Mesenchymal stem cell (in vitro differentiated cells and primary cell): ENCODE results near the gene F3.

ENCODE experiments used
- DNase-seq: peaks from one replicate; pipeline ENCODE4 v3.0.0-alpha.2; 2013
- H2AFZ ChIP-seq: one replicate; pipeline ENCODE4 v1.6.1; 2013; ENCODE audit warnings: low read depth, mild to moderate bottlenecking, control low read depth, inconsistent platforms, low read length, moderate library complexity
- H2AK5ac ChIP-seq: 2 replicates; pipeline ENCODE4 v1.6.1; 2013; ENCODE audit warnings: low read length, moderate library complexity, mild to moderate bottlenecking, inconsistent platforms; ENCODE audit not compliant: severe bottlenecking
- H2BK120ac ChIP-seq: one replicate; pipeline ENCODE4 v1.6.1; 2013; ENCODE audit warnings: low read depth, mild to moderate bottlenecking, inconsistent platforms, low read length, moderate library complexity
- H2BK12ac ChIP-seq, 2 experiments: one replicate each; pipeline ENCODE4 v1.6.1; 2013; ENCODE audit warnings: inconsistent platforms in 2 of 2, low read length in 2 of 2, mild to moderate bottlenecking in 2 of 2, moderate library complexity in 2 of 2, control low read depth in 1 of 2
- H2BK15ac ChIP-seq: one replicate; pipeline ENCODE4 v1.6.1; 2013; ENCODE audit warnings: mild to moderate bottlenecking, low read depth, inconsistent platforms; ENCODE audit not compliant: poor library complexity, severe bottlenecking
- H2BK5ac ChIP-seq: 2 replicates; pipeline ENCODE4 v1.6.1; 2013; ENCODE audit warnings: low read depth, mild to moderate bottlenecking, low read length, control low read depth, inconsistent platforms; ENCODE audit not compliant: poor library complexity, severe bottlenecking
- H3K14ac ChIP-seq, 2 experiments: one replicate each; pipeline ENCODE4 v1.6.1; 2013; ENCODE audit warnings: inconsistent platforms in 2 of 2, low read length in 2 of 2, control low read depth in 1 of 2, mild to moderate bottlenecking in 1 of 2, moderate library complexity in 1 of 2
- H3K18ac ChIP-seq, 2 experiments: one replicate each; pipeline ENCODE4 v1.6.1; 2013; ENCODE audit warnings: inconsistent platforms in 2 of 2, low read length in 2 of 2, control low read depth in 1 of 2, low read depth in 1 of 2, mild to moderate bottlenecking in 1 of 2
- H3K23ac ChIP-seq, 2 experiments: one replicate each; pipeline ENCODE4 v1.6.1; 2013; ENCODE audit warnings: inconsistent platforms in 2 of 2, low read length in 2 of 2, mild to moderate bottlenecking in 2 of 2, moderate library complexity in 2 of 2, control low read depth in 1 of 2
- H3K27ac ChIP-seq: 2 replicates; pipeline ENCODE4 v1.5.1; 2013; ENCODE audit warnings: mild to moderate bottlenecking, moderate library complexity, low read length, control low read depth, inconsistent platforms; ENCODE audit not compliant: poor library complexity, severe bottlenecking
- H3K27me3 ChIP-seq, 2 experiments: 2 replicates each; pipeline versions ENCODE4 v1.6.1 to v1.7.0; 2013; ENCODE audit warnings: low read length in 2 of 2, mild to moderate bottlenecking in 2 of 2, moderate library complexity in 2 of 2, control low read depth in 1 of 2, inconsistent platforms in 1 of 2; ENCODE audit not compliant: control insufficient read depth in 1 of 2, insufficient read depth in 1 of 2
- H3K36me3 ChIP-seq, 2 experiments: 2 replicates each; pipeline versions ENCODE4 v1.6.1 to v1.7.0; 2013; ENCODE audit warnings: low read length in 2 of 2, control low read depth in 1 of 2, inconsistent platforms in 1 of 2, low read depth in 1 of 2, mild to moderate bottlenecking in 1 of 2; ENCODE audit not compliant: insufficient read depth in 2 of 2, control insufficient read depth in 1 of 2
- H3K4ac ChIP-seq, 2 experiments: one replicate each; pipeline ENCODE4 v1.6.1; 2013; ENCODE audit warnings: inconsistent platforms in 2 of 2, low read length in 2 of 2, mild to moderate bottlenecking in 2 of 2, moderate library complexity in 2 of 2, control low read depth in 1 of 2, low read depth in 1 of 2
- H3K4me1 ChIP-seq: 2 replicates; pipeline ENCODE4 v1.6.1; 2013; ENCODE audit warnings: low read depth, low read length, control low read depth; ENCODE audit not compliant: control insufficient read depth, insufficient read depth
- H3K4me2 ChIP-seq: 2 replicates; pipeline ENCODE4 v1.6.1; 2013; ENCODE audit warnings: low read length, mild to moderate bottlenecking, inconsistent platforms; ENCODE audit not compliant: poor library complexity, severe bottlenecking
- H3K4me3 ChIP-seq, 2 experiments: 2 replicates each; pipeline versions ENCODE4 v1.5.1 to v1.7.0; 2013; ENCODE audit warnings: low read length in 2 of 2, mild to moderate bottlenecking in 2 of 2, control low read depth in 1 of 2, low read depth in 1 of 2; ENCODE audit not compliant: insufficient read depth in 1 of 2
- H3K79me1 ChIP-seq: replicated peaks from 2 replicates; pipeline ENCODE4 v1.6.1; 2013; ENCODE audit warnings: mild to moderate bottlenecking, control low read depth, low read length, inconsistent platforms; ENCODE audit not compliant: poor library complexity, severe bottlenecking
- H3K9ac ChIP-seq: 2 replicates; pipeline ENCODE4 v1.7.0; 2013; ENCODE audit warnings: mild to moderate bottlenecking, low read length, moderate library complexity
- H3K9me3 ChIP-seq: 2 replicates; pipeline ENCODE4 v1.7.0; 2013; ENCODE audit warnings: mild to moderate bottlenecking, low read length; ENCODE audit not compliant: control insufficient read depth
- H4K8ac ChIP-seq: one replicate; pipeline ENCODE4 v1.6.1; 2013; ENCODE audit warnings: inconsistent platforms, mild to moderate bottlenecking, low read length, moderate library complexity
- H4K91ac ChIP-seq: one replicate; pipeline ENCODE4 v1.6.1; 2013; ENCODE audit warnings: mild to moderate bottlenecking, low read length, inconsistent platforms
- WGBS: methylation state at CpG from one replicate; pipeline ENCODE4 v1.1.7; 2013; ENCODE audit warnings: mixed read lengths; 5-methylcytosine and 5-hydroxymethylcytosine counted together

F3 gene

GRCh38 chr1:94543893-94544635 is 2.5 kb upstream of the F3 start:
- H3K79me1 ChIP-seq: peaks cover 3% of the 10 kb centered on the region
- H2AFZ ChIP-seq: no peak overlapping the region
- no peak overlapping the region for H2AK5ac ChIP-seq
- peak overlapping the region in 1 of 2 experiments; percentile 64 for H3K4me3 ChIP-seq
- peaks cover 7% of the 10 kb centered on the region for H3K4me1 ChIP-seq
- no peak overlapping the region for H2BK120ac ChIP-seq
- WGBS: 43% methylated on average over 1 of the region's 4 CpGs
- peak overlapping the region; percentile 82 for H3K9ac ChIP-seq
- no peak overlapping the region for H2BK5ac ChIP-seq
- H3K14ac ChIP-seq: no peak overlapping the region
- no peak overlapping the region for H3K27ac ChIP-seq
- H3K36me3 ChIP-seq: no peaks in the 10 kb centered on the region
- no peak overlapping the region for H3K4me2 ChIP-seq
- H3K27me3 ChIP-seq: no peaks in the 10 kb centered on the region
- no peaks in the 10 kb centered on the region for H3K9me3 ChIP-seq
- H4K91ac ChIP-seq: no peak overlapping the region
- H2BK12ac ChIP-seq: no peak overlapping the region
- H4K8ac ChIP-seq: no peak overlapping the region
- H3K18ac ChIP-seq: no peak overlapping the region
- DNase-seq: peak; percentile 75
- no peak overlapping the region for H3K4ac ChIP-seq
- H3K23ac ChIP-seq: no peak overlapping the region
- no peak overlapping the region for H2BK15ac ChIP-seq

GRCh38 chr1:94543001-94543400 is 1.4 kb upstream of the F3 start:
- Histone ChIP-seq H3K9me3 (no peaks in the 10 kb centered on the region), H3K23ac (no peak overlapping the region), H2BK12ac (no peak overlapping the region), H3K4ac (no peak overlapping the region), H2AK5ac (no peak overlapping the region), H2AFZ (no peak overlapping the region), H3K4me3 (peak overlapping the region in 1 of 2 experiments; percentile 80), H4K91ac (no peak overlapping the region), H3K27me3 (no peaks in the 10 kb centered on the region), H3K18ac (peak overlapping the region in 1 of 2 experiments; percentile 28), H2BK5ac (no peak overlapping the region), H3K79me1 (peaks cover 3% of the 10 kb centered on the region), H3K36me3 (peaks cover 0 to 2% of the 10 kb centered on the region in 2 experiments), H2BK120ac (no peak overlapping the region), H3K27ac (no peak overlapping the region), H3K14ac (no peak overlapping the region), H3K4me1 (peaks cover 12% of the 10 kb centered on the region), H3K9ac (no peak overlapping the region), H3K4me2 (no peak overlapping the region), H4K8ac (no peak overlapping the region), H2BK15ac (no peak overlapping the region)
- 0% methylated on average over 1 of the region's 1 CpG for WGBS
- DNase-seq: peak; percentile 70

GRCh38 chr1:94542088-94542870 is 720 bp upstream of the F3 start:
- H2BK15ac ChIP-seq: peak overlapping the region; percentile 92
- H3K18ac ChIP-seq: peak overlapping the region; percentile 71 to 95
- H4K8ac ChIP-seq: peak overlapping the region; percentile 86
- no peaks in the 10 kb centered on the region for H3K27me3 ChIP-seq
- H3K4me2 ChIP-seq: peak overlapping the region; percentile 91
- H3K23ac ChIP-seq: peak overlapping the region in 1 of 2 experiments; percentile 98
- peak overlapping the region; percentile 76 for H4K91ac ChIP-seq
- WGBS: 2% methylated on average over 26 of the region's 26 CpGs
- DNase-seq: peak; percentile 84
- peaks cover 3% of the 10 kb centered on the region for H3K79me1 ChIP-seq
- peaks cover 13% of the 10 kb centered on the region for H3K4me1 ChIP-seq
- peaks cover 0 to 2% of the 10 kb centered on the region in 2 experiments for H3K36me3 ChIP-seq
- H2AFZ ChIP-seq: no peak overlapping the region
- H3K27ac ChIP-seq: peak overlapping the region; percentile 39
- peak overlapping the region; percentile 22 to 69 for H2BK12ac ChIP-seq
- no peak overlapping the region for H2AK5ac ChIP-seq
- peak overlapping the region; percentile 79 to 87 for H3K4ac ChIP-seq
- H3K14ac ChIP-seq: peak overlapping the region; percentile 70 to 95
- H3K9me3 ChIP-seq: no peaks in the 10 kb centered on the region
- no peak overlapping the region for H2BK5ac ChIP-seq
- peak overlapping the region; percentile 80 to 90 for H3K4me3 ChIP-seq
- peak overlapping the region; percentile 84 for H3K9ac ChIP-seq
- peak overlapping the region; percentile 69 for H2BK120ac ChIP-seq
